SW 1271 (cell line): ENCODE data around the gene RPN1.
"Not testable (repeated sequence)": the region's sequence is repeated elsewhere in the genome, so short reads cannot be mapped to it uniquely, and the experiment has no call there.

Experiments used
- DNase-seq, 2 experiments: peaks; one replicate each; lab custom pipeline; 2025; lab: John Stamatoyannopoulos, UW

The RPN1 gene

GRCh38 chr3:128609294-128609693 lies 41.3 kb downstream of the RPN1 start:
- DNase-seq = no peak

GRCh38 chr3:128607710-128608048 lies 42.9 kb downstream of the RPN1 start:
- no peak for DNase-seq

GRCh38 chr3:128606094-128606493 lies 44.5 kb downstream of the RPN1 start:
- DNase-seq = no peak

GRCh38 chr3:128605091-128606046 lies 45.2 kb downstream of the RPN1 start:
- DNase-seq = no peak

GRCh38 chr3:128603811-128604775 lies 46.5 kb downstream of the RPN1 start:
- DNase-seq = no peak

GRCh38 chr3:128603313-128603712 lies 47.3 kb downstream of the RPN1 start:
- DNase-seq = no peak

- DNase-seq = no peak
Measured at GRCh38 chr3:128598884-128599664, 51.5 kb downstream of the RPN1 start.

GRCh38 chr3:128597900-128598299 lies 52.7 kb downstream of the RPN1 start:
- no peak for DNase-seq

GRCh38 chr3:128592864-128593263 lies 57.8 kb downstream of the RPN1 start:
- no peak for DNase-seq

- DNase-seq = no peak
Measured at GRCh38 chr3:128591738-128592426, 58.7 kb downstream of the RPN1 start.

- no peak for DNase-seq
Measured at GRCh38 chr3:128590948-128591347, 59.7 kb downstream of the RPN1 start.

GRCh38 chr3:128589985-128590384 lies 60.6 kb downstream of the RPN1 start:
- not testable (repeated sequence) for DNase-seq

- DNase-seq = no peak
Measured at GRCh38 chr3:128588147-128588546, 62.5 kb downstream of the RPN1 start.

GRCh38 chr3:128587391-128587790 lies 63.2 kb downstream of the RPN1 start:
- no peak for DNase-seq

GRCh38 chr3:128586932-128587331 lies 63.7 kb downstream of the RPN1 start:
- not testable (repeated sequence) for DNase-seq

GRCh38 chr3:128586391-128586790 lies 64.2 kb downstream of the RPN1 start:
- not testable (repeated sequence) for DNase-seq

- DNase-seq = no peak
Measured at GRCh38 chr3:128585974-128586373, 64.6 kb downstream of the RPN1 start.

GRCh38 chr3:128585189-128585588 lies 65.4 kb downstream of the RPN1 start:
- no peak for DNase-seq

GRCh38 chr3:128584412-128585020 lies 66.1 kb downstream of the RPN1 start:
- peak; percentile 50 to 52 for DNase-seq

- no peak for DNase-seq
Measured at GRCh38 chr3:128581566-128581965, 69.1 kb downstream of the RPN1 start.

- no peak for DNase-seq
Measured at GRCh38 chr3:128579927-128580326, 70.7 kb downstream of the RPN1 start.
